Measurements from ENCODE around the gene SOHLH1.

Gene SOHLH1, protein sequence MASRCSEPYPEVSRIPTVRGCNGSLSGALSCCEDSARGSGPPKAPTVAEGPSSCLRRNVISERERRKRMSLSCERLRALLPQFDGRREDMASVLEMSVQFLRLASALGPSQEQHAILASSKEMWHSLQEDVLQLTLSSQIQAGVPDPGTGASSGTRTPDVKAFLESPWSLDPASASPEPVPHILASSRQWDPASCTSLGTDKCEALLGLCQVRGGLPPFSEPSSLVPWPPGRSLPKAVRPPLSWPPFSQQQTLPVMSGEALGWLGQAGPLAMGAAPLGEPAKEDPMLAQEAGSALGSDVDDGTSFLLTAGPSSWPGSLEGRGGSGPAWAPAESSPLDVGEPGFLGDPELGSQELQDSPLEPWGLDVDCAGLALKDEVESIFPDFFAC

DNA sequence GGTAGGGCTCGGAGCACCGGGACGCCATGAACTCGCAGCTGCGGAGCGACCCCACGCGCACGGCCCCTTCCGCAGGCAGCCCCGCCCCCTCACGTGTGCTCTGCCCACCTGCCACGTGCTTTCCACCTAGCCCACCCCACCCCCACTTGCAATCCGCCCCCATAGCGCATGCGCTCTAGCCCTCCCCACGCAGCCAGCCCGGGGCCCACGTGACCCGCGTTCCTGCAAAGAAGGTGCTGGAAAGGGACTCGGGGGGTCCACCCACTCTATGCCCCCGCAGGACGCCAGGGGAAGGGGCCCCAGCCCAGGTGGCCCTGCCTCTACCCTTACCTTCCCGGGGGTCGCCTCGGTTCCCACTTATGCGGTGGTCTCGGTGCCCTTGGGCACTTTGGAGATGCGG is at the start of gene SOHLH1:
Gene SOHLH1, minus strand, starts transcription at position 42 of the 400 bp plus-strand sequence. Its CDS starts 14 bp downstream, at position 28.
- H3K27me3 ChIP-seq (ENCODE audit: control insufficient read depth, insufficient read depth, low read length) = peaks cover 22% of the 10 kb centered on the region

DNA sequence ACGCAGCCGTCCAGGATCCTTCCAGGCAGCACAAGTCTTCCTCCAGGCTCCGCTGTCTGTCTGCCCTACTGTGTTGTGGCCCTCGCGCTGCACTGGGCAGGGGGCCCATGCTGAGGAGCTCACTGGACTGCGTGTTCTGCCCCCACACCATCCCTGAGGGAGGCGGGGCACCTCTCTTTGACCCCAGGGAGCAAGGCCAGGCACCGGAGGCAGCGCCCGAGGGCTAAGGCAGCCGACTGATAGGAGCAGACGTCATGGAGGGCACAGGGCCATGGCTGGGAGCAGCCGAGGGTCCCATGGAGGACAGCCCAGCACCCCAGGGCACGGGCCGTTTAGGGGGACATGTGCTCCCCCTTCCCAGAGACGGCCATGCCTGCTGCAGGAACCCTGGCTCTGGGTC is 49.4 kb upstream of the SOHLH1 start:
- Histone ChIP-seq H3K4me1 (ENCODE audit: control insufficient read depth, insufficient read depth, low read length) (no peaks in the 10 kb centered on the region), H3K36me3 (ENCODE audit: control insufficient read depth, insufficient read depth, low read length) (no peaks in the 10 kb centered on the region), H3K4me3 (ENCODE audit: low read depth, low read length) (no peak overlapping the region), H3K27ac (ENCODE audit: low read depth, low read length) (no peak overlapping the region), H3K9me3 (ENCODE audit: control insufficient read depth, insufficient read depth, low read length) (no peaks in the 10 kb centered on the region), H3K27me3 (ENCODE audit: control insufficient read depth, insufficient read depth, low read length) (no peaks in the 10 kb centered on the region), H3K9ac (ENCODE audit: low read depth, low read length) (no peak overlapping the region)

More for the DNA sequence above, at the start of gene SOHLH1:
- no peak within 1 kb of the TSS for H3K4me3 ChIP-seq (ENCODE audit: low read depth, low read length)
- no peaks in the 10 kb centered on the region for H3K36me3 ChIP-seq (ENCODE audit: control insufficient read depth, insufficient read depth, low read length)
- no peak within 1 kb of the TSS for H3K9ac ChIP-seq (ENCODE audit: low read depth, low read length)
- no peaks in the 10 kb centered on the region for H3K9me3 ChIP-seq (ENCODE audit: control insufficient read depth, insufficient read depth, low read length)
- H3K4me1 ChIP-seq (ENCODE audit: control insufficient read depth, insufficient read depth, low read length) = no peaks in the 10 kb centered on the region
- H3K27ac ChIP-seq (ENCODE audit: low read depth, low read length) = no peak within 1 kb of the TSS

DNA sequence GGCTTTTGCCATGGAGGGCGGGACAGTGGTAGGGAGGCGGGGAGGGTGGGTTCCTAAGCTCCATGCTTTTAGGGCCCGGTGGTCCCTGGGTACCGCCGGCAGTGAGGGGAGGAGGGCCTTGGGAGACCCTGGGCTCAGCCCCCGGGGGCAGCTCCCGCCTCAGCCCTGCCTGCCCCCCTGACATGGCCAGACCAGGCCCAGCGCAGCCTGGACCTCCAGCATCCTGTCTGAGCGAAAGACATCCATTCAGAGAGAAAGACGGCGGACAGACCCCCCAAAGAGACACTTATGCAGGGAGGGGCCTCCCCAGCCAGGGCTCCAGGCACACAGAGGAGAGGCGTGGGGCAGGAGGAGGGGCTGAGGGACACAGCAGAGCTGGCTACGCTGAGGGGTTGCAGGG is 48.0 kb upstream of the SOHLH1 start:
- Histone ChIP-seq H3K9me3 (ENCODE audit: control insufficient read depth, insufficient read depth, low read length) (no peaks in the 10 kb centered on the region), H3K27ac (ENCODE audit: low read depth, low read length) (no peak overlapping the region), H3K4me1 (ENCODE audit: control insufficient read depth, insufficient read depth, low read length) (no peaks in the 10 kb centered on the region), H3K36me3 (ENCODE audit: control insufficient read depth, insufficient read depth, low read length) (no peaks in the 10 kb centered on the region), H3K4me3 (ENCODE audit: low read depth, low read length) (no peak overlapping the region), H3K27me3 (ENCODE audit: control insufficient read depth, insufficient read depth, low read length) (no peaks in the 10 kb centered on the region), H3K9ac (ENCODE audit: low read depth, low read length) (no peak overlapping the region)

DNA sequence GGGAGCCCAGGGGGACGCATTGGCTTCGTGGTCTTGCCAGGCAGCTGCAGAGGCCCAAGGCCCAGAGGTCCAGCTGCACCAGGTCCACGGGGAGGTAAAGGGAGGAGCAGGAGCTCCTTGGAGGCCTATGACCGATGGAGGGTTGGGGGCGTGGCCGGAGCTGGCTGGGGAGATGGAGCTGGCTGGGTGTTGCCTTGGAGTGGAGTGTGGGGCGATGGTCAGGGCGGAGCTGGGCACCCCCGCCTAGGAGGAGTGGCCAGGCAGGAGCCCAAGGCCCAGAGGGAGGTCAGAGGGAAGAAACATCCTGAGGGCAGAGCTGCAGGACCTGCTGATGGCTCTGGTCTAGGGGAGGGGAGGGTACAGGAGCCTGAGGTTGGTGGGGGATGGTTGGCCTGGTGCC is 47.3 kb upstream of the SOHLH1 start:
- H3K27me3 ChIP-seq (ENCODE audit: control insufficient read depth, insufficient read depth, low read length) = no peaks in the 10 kb centered on the region
- H3K4me3 ChIP-seq (ENCODE audit: low read depth, low read length) = no peak overlapping the region
- H3K9ac ChIP-seq (ENCODE audit: low read depth, low read length) = no peak overlapping the region
- no peaks in the 10 kb centered on the region for H3K4me1 ChIP-seq (ENCODE audit: control insufficient read depth, insufficient read depth, low read length)
- H3K27ac ChIP-seq (ENCODE audit: low read depth, low read length) = no peak overlapping the region
- no peaks in the 10 kb centered on the region for H3K9me3 ChIP-seq (ENCODE audit: control insufficient read depth, insufficient read depth, low read length)
- H3K36me3 ChIP-seq (ENCODE audit: control insufficient read depth, insufficient read depth, low read length) = no peaks in the 10 kb centered on the region

DNA sequence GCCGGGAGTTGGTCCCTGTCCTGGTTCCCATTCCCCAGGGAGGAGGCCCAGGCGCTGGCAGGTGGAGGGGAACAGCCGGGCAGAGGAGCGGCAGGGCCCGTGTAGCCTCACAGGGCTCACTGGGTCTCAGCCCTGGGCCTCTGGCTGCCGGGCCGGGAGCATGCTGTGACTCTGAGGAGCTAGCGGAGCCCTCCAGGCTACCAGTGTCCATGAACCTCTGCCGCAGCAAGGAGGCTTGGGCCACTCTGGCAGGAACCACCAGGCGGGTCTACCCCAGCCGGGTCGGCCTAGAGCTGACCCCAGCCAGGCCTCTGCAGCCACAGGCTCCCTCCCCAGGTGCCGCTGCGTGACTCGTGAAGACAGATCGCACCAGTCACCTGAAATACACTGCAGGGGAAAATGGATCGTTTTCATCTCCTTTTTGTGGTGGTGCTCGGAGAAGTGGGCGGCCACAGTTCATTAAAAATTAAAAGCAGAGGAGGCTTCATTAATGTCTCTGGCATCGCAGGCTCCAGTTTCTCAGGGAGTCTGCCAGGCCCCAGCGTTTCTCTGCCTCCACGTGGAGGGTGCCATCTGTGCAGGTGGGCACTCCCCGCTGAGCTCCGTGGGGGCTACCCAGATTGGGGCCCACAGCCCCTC is 46.5 kb upstream of the SOHLH1 start:
- Histone ChIP-seq H3K4me3 (ENCODE audit: low read depth, low read length) (no peak overlapping the region), H3K9me3 (ENCODE audit: control insufficient read depth, insufficient read depth, low read length) (no peaks in the 10 kb centered on the region), H3K9ac (ENCODE audit: low read depth, low read length) (no peak overlapping the region), H3K27ac (ENCODE audit: low read depth, low read length) (no peak overlapping the region), H3K36me3 (ENCODE audit: control insufficient read depth, insufficient read depth, low read length) (no peaks in the 10 kb centered on the region), H3K4me1 (ENCODE audit: control insufficient read depth, insufficient read depth, low read length) (no peaks in the 10 kb centered on the region), H3K27me3 (ENCODE audit: control insufficient read depth, insufficient read depth, low read length) (no peaks in the 10 kb centered on the region)

DNA sequence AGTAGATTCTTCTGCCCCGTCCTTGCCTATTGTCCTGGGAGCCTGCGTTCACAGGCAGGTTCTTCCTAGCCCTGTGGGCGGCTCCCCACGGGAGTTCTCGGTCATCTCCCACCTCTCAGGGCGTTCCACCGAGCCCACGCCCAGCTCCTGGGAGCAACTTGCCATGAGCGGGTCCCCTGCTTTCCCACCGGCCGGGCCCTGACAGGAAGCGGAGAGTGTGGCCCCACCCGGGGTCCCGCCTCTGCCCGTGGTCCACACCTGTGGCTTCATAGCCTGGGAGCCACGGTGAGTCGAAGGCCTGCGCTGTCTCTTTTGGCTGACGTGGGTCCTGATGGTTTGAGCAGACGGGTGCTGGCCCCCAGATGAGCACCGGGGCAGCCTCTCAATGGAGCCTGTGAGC is 45.9 kb upstream of the SOHLH1 start:
- no peaks in the 10 kb centered on the region for H3K27me3 ChIP-seq (ENCODE audit: control insufficient read depth, insufficient read depth, low read length)
- H3K9ac ChIP-seq (ENCODE audit: low read depth, low read length) = no peak overlapping the region
- no peaks in the 10 kb centered on the region for H3K4me1 ChIP-seq (ENCODE audit: control insufficient read depth, insufficient read depth, low read length)
- H3K27ac ChIP-seq (ENCODE audit: low read depth, low read length) = no peak overlapping the region
- no peaks in the 10 kb centered on the region for H3K9me3 ChIP-seq (ENCODE audit: control insufficient read depth, insufficient read depth, low read length)
- H3K4me3 ChIP-seq (ENCODE audit: low read depth, low read length) = no peak overlapping the region
- H3K36me3 ChIP-seq (ENCODE audit: control insufficient read depth, insufficient read depth, low read length) = no peaks in the 10 kb centered on the region

DNA sequence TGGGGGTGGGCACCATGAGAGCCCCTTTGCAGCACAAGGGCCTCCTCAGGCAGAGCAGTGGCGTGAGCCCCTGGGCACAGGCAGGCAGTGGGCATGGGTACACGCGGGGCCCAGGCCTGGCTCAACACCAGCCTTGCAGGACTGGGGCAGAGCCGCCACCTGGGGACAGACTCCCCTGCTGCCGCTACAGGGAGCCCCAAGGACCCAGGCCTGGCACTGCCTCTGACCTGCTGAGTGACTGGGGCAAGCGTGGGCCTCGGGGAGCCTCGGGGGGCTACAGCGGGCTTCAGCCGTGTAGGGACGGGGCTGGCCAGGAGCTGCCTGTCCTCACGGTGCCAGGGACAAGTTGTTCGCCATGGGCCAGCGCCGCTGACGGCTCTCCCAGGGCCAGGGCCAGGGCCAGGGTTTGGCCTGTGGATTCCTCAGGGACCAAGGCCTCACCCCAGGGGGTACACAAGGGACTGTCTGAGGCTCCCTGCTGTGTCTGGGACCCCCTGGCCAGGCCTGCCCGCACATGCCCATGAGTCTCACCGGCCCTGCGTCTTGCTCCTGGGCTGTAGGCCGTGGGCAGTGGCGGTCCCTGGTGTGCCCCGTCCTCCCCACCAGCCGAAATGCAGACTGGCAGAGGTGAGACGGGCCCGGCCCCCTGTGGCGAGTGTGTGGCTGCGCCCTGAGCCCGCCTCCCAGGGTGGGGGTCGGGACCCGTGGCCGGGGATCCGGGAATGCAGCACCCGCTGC is 45.2 kb upstream of the SOHLH1 start:
- no peak overlapping the region for H3K27ac ChIP-seq (ENCODE audit: low read depth, low read length)
- H3K27me3 ChIP-seq (ENCODE audit: control insufficient read depth, insufficient read depth, low read length) = no peaks in the 10 kb centered on the region
- H3K4me1 ChIP-seq (ENCODE audit: control insufficient read depth, insufficient read depth, low read length) = no peaks in the 10 kb centered on the region
- no peaks in the 10 kb centered on the region for H3K9me3 ChIP-seq (ENCODE audit: control insufficient read depth, insufficient read depth, low read length)
- H3K4me3 ChIP-seq (ENCODE audit: low read depth, low read length) = no peak overlapping the region
- no peak overlapping the region for H3K9ac ChIP-seq (ENCODE audit: low read depth, low read length)
- no peaks in the 10 kb centered on the region for H3K36me3 ChIP-seq (ENCODE audit: control insufficient read depth, insufficient read depth, low read length)

DNA sequence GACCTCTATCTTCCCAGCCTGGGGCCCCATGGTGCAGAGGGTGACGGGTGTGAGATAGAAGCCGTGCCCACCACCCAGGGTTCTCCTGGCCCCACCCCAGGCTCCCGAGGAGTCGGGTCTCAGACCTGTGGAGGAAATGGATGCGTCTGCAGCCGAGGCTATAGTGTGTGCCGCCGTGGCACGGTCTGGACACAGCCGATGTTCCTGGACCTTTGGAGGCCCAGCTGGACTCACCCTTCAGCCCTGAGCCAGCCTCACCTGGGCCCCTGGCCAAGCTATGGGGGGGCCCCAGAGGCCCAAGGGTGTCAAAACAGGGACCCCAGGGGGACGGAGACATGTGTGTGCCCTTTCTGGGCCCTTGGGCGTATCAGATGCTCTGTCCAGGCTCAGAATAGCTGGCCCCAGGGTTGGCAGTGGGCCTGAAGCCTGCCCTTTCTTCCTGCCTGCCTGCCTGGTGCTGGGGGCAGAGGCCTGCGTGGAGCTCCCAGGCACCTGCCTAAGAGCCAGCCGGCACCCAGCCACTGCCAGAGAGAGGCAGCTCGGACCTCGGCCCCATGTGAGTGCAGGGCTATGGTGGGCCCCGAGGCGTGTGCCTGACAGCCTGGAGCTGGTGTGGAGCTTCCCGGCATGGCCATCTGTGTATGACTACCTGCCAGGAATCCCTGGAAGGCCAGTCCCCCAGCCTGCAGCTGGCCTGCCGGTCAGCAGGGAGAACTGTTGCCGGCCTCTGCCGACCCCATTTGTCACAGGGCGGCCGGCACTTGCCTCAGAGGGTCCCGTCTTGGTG is 44.5 kb upstream of the SOHLH1 start:
- no peak overlapping the region for H3K9ac ChIP-seq (ENCODE audit: low read depth, low read length)
- H3K27me3 ChIP-seq (ENCODE audit: control insufficient read depth, insufficient read depth, low read length) = no peaks in the 10 kb centered on the region
- H3K27ac ChIP-seq (ENCODE audit: low read depth, low read length) = no peak overlapping the region
- H3K4me1 ChIP-seq (ENCODE audit: control insufficient read depth, insufficient read depth, low read length) = no peaks in the 10 kb centered on the region
- H3K9me3 ChIP-seq (ENCODE audit: control insufficient read depth, insufficient read depth, low read length) = no peaks in the 10 kb centered on the region
- no peaks in the 10 kb centered on the region for H3K36me3 ChIP-seq (ENCODE audit: control insufficient read depth, insufficient read depth, low read length)
- no peak overlapping the region for H3K4me3 ChIP-seq (ENCODE audit: low read depth, low read length)

DNA sequence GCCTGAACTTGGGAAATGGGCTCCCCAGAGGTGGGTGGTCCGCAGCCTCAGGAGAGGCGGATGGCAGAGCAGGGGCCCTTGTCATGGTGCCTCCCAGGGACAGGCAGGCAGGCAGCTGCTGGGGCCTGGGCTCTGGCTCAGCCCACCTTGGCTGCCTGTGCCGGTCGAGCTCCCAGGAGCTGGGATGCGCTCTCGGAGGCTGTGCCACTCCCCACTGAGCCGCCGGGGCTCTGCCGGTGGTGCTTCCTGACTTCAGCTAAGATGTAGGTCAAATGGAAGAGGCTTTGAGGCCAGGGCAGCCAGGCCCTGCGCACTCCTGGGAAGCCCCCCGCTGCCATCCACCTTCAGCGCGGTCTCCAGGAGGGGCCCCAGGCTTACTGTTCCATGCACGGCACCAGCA is 43.7 kb upstream of the SOHLH1 start:
- Histone ChIP-seq H3K9me3 (ENCODE audit: control insufficient read depth, insufficient read depth, low read length) (no peaks in the 10 kb centered on the region), H3K27ac (ENCODE audit: low read depth, low read length) (no peak overlapping the region), H3K27me3 (ENCODE audit: control insufficient read depth, insufficient read depth, low read length) (no peaks in the 10 kb centered on the region)

DNA sequence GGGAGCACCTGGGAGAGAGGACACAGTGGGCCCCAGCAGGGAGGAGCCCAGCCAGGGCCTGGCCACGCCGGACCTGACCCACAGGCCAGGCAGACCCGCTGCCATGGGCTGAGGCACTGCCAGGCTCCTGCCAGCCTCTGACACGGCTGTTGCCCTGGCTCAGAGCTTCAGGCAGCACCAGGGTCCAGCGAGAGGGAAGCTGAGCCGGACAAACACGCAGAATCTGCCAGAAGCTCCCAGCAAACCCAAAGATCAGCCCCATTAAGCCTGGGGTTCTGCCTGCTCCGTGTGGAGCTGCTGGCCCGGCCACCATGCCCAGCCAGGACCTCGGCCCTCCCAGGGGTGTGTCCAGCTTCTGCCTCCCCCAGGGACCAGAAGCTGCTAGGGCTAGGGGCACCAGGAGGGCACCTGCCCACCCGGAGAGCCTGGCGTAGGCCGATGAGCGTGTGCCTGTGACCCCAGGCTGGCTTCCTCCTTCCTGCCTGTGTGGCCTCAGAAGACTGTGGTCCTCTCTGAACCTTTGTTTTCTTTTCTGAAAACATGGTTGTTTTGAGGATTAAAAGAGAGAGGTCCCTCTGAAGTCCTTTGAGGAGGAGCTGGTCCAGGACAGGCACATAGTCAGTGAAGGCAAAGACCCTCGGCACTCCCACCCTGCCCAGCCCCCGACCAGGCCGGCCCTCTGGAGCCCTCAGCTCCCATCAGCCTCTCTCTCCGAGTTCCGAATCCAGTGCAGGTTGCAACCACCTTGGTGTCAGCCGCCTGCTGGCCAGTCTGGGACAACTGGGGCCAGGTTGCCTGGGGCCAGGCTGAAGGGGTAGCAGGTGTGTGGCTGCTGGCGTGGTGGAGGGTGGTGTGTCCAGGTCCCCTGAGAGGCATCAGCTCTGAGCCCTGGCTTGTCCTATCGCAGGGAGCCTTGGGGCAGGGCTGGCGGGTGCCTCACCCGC is 42.3 kb upstream of the SOHLH1 start:
- Histone ChIP-seq H3K27ac (ENCODE audit: low read depth, low read length) (no peak overlapping the region), H3K4me3 (ENCODE audit: low read depth, low read length) (no peak overlapping the region), H3K9ac (ENCODE audit: low read depth, low read length) (no peak overlapping the region), H3K27me3 (ENCODE audit: control insufficient read depth, insufficient read depth, low read length) (peaks cover 10% of the 10 kb centered on the region), H3K9me3 (ENCODE audit: control insufficient read depth, insufficient read depth, low read length) (no peaks in the 10 kb centered on the region), H3K36me3 (ENCODE audit: control insufficient read depth, insufficient read depth, low read length) (no peaks in the 10 kb centered on the region), H3K4me1 (ENCODE audit: control insufficient read depth, insufficient read depth, low read length) (no peaks in the 10 kb centered on the region)

More for the DNA sequence above, 43.7 kb upstream of the SOHLH1 start:
- no peak overlapping the region for H3K9ac ChIP-seq (ENCODE audit: low read depth, low read length)
- no peaks in the 10 kb centered on the region for H3K4me1 ChIP-seq (ENCODE audit: control insufficient read depth, insufficient read depth, low read length)
- H3K36me3 ChIP-seq (ENCODE audit: control insufficient read depth, insufficient read depth, low read length) = no peaks in the 10 kb centered on the region
- no peak overlapping the region for H3K4me3 ChIP-seq (ENCODE audit: low read depth, low read length)

All from HUES48 (cell line).